HG03139 (cell line): ENCODE results near the gene TSPAN9.

Experiments
- ATAC-seq: cut with Tn5 transposase; IDR thresholded peaks from one replicate; pipeline ENCODE4 v1.9.1; 2021; ENCODE audit not compliant: unreplicated experiment

TSPAN9 gene

DNA sequence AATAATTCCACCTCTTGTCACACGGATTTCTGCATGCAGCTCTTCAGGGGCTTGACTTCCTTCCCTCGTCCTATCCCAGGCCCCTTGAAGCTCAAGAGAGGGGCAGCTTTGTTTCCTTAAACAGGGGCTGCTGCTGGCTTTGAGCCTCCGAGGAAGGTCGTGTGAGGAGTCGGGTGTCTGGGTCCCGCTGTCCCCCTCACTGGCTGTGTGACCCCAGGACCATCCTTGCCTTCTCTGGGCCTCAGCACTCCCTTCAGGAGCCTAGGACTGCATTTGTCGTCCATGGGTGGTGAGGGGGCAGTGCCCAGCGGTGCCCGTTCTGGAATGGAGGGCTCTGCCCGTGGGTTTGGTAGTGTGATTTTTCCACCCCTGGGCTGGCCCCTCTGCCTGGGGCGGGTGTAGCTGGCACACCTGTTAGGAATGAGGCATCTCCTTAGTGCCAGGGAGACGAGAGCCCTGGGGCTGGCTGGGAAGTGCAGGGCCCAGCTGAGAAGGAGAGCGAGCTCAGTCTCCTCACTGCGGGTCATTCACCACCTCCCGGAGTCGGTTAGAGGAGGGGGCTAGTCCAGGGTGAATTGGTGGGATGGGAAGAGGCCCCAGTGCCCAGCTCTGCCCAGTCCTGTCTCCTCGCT is 60.8 kb downstream of the TSPAN9 start:
- ATAC-seq = no peak

- no peak for ATAC-seq
These were observed 61.8 kb downstream of the TSPAN9 start for GRCh38 chr12:3138941-3139511.

DNA sequence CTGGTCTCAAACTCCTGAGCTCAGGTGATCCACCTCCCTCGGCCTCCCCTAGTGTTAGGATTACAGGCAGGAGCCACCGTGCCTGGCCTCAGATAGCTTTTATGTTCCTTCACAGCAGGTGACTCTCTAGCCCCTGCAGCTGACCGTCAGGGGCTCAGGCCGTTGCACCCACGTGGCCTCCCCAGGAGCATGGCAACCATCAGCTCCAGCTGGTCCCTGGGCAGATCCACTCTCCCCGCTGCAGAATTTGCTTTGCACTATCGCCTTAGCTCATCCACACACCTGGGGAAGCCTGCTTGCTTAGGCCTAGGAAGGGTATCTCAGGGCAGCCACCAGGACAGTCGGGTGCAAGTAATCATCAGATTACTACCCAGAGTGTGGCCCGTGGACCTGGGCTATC is 62.6 kb downstream of the TSPAN9 start:
- no peak for ATAC-seq

- no peak for ATAC-seq
These were observed 63.1 kb downstream of the TSPAN9 start for GRCh38 chr12:3140284-3140683.

- no peak for ATAC-seq
These were observed 64.5 kb downstream of the TSPAN9 start for GRCh38 chr12:3141339-3142321.

- ATAC-seq = no peak
These were observed 65.2 kb downstream of the TSPAN9 start for GRCh38 chr12:3142386-3142785.

DNA sequence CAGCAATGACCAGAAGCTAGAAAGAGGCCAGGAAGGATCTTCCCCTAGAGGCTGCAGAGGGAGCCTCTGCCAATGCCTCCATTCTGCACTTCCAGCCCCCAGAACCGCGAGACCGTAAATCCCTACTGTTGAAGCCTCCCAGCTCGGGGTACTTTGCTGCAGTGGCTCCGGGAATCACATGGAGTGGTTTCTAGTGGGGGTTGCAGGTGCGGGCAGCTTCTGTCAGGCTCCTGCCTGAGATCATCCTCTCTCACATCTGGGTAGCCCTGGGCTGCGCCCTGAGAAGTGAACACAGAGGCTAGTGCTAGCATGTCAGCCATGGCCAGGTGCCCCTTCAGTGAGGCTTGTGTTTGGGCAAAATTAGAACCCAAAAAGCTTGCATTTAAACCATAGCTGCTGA is 67.3 kb downstream of the TSPAN9 start:
- ATAC-seq = no peak

- no peak for ATAC-seq
These were observed 67.9 kb downstream of the TSPAN9 start for GRCh38 chr12:3145033-3145432.

- ATAC-seq = no peak
These were observed 68.5 kb downstream of the TSPAN9 start for GRCh38 chr12:3145546-3146310.

- no peak for ATAC-seq
These were observed 70.1 kb downstream of the TSPAN9 start for GRCh38 chr12:3147260-3147659.

- ATAC-seq = no peak
These were observed 71.3 kb downstream of the TSPAN9 start for GRCh38 chr12:3148366-3149000.

DNA sequence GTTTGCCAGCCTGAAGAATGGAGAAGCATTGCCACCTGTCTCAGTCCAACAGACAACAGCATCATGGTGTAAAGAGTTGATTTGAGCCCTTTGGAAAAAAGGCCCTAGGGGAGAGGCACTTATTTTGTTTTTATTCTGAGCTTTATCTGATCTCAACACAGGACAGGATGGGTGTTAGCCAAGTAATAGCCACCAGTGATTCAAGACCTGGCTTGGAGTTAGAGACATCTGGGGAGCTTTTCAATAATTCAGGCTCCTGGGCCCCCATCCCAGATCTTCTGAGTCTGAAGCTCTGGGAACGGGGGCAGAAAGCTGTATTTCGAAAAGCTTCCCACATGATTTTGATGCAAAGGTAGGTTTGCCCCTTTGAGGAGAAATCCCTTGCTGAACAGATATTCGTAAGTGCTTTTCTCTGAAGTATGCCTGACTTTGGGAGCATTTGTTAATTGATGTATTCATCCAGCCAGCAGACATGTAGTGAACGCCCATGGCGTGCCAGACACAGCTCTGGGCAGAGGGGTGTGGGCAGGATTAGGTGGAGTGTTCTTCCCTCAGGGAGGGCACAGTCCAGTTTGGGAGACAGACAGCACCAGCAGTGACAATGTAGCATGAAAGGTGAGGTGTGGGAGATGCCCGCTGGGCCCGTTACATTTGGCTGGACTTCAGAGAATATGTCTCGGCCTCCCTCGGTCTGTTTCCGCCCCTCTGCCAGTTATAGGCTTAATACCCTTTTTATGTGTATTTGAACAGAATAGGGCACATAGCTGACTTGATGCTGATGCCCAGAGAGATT is 72.5 kb downstream of the TSPAN9 start:
- ATAC-seq = no peak

GRCh38 chr12:3150308-3150670 is 73.1 kb downstream of the TSPAN9 start:
- no peak for ATAC-seq

DNA sequence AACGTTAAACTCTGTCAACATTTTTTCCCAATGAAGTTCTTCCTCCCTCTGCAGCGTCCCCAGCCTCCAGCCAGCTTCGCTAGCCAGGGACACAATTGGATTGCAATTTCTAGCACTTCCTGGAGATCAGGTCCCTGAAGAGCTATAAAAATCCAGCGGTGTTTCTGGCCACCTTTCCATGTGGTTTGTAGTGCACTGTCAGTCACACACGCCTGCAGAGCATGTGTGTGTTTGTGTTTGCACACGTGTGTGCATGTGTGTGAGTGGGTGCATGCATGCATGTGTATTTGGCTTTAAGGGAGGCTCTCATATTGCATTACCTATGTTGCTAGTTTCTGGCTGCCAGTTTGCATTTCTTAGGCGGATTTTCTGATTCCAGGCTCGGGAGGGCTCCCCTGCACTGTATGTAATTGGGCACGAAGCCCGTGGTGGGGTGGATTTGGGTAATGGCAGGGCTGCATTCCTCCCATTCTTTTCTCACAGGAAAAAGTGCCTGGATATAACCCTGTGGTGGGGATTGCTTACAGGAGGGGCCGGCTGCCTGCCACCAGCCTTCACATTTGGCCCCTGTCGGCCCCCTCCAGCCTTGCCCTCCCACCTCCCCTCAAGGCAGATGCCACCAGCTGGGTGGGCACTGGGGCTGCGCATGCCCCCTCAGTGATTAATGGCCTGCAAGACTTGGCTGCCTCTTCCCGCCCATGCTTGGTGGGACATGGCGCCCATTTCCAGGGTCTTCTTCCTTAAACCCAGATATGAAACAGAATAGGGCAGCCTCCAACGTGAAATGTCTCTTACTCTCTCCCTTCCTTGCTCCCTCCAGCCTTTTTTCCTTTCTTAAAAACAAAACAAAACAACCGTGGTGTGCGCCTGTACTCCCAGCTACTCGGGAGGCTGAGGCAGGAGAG is 74.0 kb downstream of the TSPAN9 start:
- no peak for ATAC-seq

GRCh38 chr12:3152011-3152511 is 74.9 kb downstream of the TSPAN9 start:
- ATAC-seq = no peak

DNA sequence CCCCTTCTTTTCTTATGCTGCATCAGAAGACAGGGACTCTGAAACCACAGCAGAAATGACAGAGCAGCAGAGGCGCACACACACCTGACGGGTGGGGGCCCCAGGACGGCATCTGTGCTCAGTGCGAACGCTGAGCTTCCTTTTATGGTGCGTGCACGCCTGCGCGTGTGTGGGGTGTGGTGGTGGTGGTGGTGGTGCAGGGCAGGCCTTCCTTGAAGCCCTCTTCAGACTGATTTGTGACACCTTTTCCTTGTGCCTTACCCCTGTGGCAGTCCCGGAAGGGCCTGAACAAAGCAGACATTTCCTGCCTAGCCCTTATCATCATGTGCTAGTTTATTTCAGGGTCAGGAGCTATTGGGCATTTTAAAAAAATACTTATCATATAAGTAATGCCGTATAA is 75.7 kb downstream of the TSPAN9 start:
- ATAC-seq = no peak

GRCh38 chr12:3154006-3154405 is 76.8 kb downstream of the TSPAN9 start:
- ATAC-seq = no peak

- ATAC-seq = no peak
These were observed 78.7 kb downstream of the TSPAN9 start for GRCh38 chr12:3155702-3156370.
